ENCODE results near the gene FOXP1.

The FOXP1 gene

DNA sequence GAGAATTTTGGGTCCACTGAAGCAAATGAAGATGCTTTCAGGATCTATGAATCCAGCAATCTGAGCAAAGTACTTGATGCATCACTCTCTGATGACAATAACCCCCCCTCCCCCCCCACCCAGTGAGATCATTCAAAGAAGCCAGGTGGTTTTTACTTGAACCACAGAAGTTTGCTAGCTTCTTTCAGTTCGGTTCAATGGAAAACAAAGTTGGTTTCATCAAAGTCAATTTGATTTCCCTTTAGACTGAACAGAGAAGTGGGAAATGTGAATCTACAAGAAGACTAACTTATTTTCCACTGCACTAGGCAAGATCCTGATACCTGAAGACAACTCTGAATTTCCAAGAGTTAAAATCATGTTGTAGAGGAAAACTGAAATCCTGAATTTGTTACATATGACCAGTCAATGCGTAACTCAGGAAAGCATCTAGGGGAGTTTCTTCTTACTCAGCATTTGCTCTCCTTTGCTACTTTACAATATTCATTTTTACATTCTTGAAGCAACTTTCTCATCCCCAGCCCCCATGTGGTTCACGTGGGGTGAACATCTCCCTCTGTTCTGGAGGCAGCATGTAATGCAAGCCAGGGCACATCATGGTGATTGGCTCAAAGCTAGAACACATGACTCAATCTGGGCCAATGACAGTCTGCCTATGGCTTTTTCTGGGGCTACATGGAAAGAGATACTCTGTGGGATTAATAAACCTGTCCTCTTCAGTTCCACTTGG is 572.6 kb downstream of the FOXP1 start:
- DNase-seq, result no peak

DNA sequence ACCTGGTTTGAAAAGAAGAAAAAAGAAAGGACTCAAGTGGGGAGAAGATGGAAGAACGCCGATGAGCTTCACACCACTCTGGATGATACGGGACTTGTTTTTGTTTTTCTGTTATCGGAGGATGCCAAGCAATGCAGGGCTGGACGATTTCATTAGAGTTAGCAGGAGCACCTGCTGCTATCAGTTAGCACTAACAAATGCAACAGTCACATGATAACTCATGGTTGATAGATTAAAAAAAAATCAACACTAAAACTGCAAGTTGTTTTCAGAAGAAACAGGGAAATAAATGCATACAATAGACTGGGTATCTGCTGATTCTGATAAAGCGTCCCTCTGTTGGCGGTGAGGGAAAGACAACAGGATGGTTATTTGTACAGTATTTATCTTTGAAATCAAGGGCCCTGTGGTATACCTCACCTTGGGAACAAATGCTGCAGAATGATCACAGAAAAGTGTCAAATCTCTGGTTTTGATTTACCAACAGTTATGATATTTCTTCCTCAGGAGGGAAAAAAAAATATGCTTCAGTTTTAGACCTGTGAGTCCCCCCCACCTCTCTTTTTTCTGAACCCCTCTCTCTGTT is 575.1 kb downstream of the FOXP1 start:
- DNase-seq, result no peak

DNA sequence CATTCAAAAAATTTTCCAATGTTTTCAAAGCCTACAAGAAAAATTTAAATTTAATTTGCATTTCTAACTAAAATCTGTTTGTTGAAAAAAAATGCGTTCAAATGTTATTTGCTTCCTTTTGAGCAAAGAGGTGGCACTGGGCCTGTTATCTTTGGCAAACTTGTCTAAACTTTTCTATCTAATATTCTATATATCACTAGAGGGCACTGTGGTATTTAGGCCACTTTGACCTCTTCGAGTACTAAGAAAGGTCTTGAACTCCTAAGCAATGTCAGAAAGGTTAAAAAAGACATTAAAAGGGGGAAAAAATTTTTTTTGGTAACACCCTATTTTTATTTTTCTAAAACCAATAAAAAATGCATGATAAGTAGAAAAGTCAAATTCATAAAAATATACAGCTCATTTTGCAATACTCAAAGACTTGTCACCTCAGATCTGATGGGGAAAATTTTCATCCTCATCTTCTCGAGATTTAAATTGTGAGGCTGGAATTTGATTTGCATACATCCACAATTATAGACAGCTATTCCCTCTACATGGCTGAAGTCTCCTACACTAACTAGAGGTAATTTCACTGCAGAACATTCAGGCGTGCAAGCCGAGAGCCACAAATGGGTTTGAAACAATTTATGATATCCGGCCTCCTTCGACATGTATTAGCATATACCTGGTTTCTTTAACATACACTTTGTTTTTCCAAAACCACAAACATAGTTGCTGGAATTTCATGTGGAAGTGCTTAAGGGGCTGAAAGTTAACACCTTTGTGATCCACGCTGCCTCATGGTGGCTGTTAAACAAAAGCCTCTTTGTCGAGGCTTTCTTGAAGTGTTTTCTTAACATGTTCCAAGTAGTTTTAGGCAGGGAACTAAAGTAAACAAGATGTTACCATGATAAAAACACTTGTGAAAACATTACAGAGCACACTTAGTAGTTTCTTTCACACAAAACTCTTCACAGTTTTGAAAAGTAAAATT is 576.4 kb downstream of the FOXP1 start:
- DNase-seq, result no peak

DNA sequence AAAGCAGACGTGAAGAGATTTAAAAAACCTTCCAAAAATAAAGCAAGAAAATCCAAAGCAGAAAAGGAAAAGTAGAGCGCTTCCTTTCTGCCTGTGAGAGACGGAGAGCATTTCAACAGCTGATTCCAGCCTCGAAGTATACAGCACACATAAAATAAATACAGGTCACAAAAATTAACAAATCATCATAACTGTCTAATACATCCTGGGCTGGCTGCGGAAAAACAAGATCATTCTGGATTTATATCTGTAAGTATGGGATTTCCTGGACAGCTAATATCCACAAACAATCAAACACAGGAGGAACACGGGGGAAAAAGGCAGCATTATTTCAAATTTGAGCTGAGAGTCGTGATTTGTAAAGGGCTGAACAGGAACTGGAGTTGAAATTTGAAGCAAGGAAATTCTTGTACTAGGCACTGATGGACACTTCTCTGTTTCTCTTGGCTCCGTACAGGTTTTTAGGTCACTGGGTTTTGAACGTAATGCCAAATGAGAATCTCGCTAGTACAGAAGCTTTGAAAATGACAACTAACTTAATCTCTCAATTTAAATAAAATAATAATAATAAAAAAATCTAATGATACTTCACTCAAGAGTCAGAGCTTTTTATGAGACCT is 577.7 kb downstream of the FOXP1 start:
- no peak for DNase-seq

DNA sequence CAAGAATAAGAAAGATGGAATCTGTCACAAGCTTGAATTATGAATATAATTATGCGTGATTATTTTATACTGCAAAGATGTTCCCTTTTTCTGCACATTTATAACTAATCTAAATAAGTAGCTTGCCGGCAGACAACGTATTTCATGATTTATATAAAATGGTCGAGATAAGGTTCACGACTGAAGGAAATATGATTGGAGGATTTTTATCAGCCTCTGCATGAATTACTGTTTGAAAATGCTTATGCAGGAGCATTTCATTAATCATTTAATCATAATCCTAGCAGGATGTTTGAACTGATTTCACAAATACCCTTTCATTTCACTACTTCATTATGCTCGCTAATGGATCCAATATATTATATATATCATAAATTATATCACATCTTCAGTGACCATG is 580.0 kb downstream of the FOXP1 start:
- no peak for DNase-seq

DNA sequence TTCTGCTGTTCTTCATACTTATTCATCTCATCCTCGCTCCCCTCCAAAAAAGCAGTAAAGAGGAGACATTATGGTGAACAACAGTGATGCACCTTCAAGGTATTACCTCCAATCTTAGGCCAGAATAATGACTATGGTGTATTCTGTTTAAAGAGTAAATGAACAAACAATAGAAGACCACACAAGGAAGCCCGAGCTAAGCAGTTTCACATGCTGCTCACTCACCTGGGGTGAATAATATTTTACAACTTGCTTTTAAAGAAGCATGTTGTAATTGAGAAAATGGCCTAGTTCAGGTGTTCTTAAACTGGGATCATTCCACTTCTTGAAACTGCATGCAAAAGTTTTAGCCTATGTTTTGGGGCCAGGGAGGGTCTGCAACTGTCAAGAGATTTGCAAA is 581.2 kb downstream of the FOXP1 start:
- no peak for DNase-seq

DNA sequence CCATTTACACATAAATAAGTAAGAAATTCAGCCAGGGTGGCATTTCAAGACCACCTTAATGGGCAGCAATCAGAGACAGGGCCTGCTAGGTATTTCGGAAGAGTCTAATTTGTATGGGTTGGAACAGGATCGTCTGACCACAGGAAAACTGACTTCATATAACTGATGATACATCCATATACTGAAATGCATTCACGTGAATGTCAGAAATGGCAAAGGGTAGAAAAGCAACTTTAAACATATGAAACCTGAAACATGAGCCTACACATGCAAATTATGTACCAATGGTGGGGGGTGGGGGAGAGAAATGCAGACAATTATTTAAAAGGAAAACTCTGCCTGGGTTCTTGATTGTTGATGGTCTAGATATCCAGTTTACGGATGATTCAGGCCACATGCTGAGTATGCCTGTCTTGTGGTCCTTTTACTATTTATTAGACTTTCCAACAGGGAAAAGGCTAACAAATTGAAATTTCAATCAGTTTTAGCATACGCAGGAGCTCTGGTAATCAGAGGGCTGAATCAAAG is 582.2 kb downstream of the FOXP1 start:
- no peak for DNase-seq

DNA sequence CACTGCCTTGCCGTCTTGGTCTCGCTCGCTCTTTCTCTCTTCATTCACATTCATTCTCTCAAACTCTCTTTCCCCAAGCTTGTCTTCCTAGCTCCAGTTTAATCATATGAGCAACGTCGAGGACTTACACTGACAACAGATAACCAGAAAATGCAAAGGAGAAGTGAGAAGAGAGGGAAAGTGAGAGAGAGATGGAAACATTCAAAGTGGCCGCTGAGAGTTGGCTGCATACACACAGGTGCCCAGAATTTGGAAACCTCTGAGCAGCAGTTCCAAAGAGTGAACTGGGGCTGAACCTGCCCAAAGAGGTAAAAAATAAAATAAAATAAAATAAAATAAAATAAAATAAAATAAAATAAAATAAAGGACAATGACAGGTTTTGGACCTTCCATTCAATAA is 583.0 kb downstream of the FOXP1 start:
- DNase-seq, result no peak

DNA sequence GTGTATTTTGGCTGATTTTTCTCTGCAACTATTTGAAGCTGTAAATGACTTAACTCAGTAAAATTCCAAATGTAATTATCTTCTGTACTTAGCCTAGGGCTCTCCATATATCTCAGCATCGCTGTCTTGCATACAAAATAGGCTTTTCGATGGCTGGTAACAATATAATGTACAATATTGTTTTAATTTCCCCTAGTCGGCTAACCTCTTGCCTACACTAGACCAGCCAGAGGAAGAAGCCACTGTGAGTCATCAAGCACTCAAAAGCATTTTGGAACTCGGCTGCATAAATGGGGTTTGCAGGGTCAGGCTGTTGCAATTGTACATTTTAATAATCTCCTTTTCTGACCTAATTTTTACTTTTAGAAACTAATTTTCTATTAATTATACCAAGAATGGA is 583.8 kb downstream of the FOXP1 start:
- no peak for DNase-seq

DNA sequence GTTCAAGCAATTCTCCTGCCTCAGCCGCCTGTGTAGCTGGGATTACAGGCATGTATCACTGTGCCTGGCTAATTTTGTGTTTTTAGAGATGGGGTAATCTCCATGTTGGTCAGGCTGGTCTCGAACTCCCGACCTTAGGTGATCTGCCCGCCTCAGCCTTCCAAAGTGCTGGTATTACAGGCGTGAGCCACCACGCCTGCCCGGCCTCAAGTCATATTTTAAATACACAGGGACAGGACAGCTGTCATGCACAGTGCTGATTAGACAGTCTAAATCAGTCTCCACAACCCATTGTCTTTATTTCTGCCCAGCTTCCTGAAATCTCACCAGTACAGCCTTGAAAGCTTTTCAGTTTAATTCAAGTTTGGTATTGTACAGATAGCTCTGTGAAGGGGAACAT is 587.4 kb downstream of the FOXP1 start:
- no peak for DNase-seq

DNA sequence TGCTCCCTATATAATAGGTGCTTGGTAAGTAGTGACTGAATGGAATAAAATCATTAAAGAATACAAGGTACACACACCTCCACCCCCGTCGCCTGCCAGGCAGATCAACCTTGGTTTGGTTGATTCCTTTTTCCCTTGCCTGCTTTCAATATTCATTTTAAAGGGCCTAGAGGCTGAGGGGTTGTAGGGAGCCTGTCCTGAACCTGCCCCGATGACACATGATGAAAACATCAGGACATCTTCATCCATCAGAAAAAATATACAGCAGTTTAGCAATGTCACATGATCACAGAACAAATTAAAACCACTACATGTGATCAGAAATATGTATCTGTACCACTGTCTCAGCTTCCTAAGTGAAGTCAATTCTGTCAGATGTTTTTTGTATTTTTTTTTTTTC is 588.9 kb downstream of the FOXP1 start:
- DNase-seq, result no peak

DNA sequence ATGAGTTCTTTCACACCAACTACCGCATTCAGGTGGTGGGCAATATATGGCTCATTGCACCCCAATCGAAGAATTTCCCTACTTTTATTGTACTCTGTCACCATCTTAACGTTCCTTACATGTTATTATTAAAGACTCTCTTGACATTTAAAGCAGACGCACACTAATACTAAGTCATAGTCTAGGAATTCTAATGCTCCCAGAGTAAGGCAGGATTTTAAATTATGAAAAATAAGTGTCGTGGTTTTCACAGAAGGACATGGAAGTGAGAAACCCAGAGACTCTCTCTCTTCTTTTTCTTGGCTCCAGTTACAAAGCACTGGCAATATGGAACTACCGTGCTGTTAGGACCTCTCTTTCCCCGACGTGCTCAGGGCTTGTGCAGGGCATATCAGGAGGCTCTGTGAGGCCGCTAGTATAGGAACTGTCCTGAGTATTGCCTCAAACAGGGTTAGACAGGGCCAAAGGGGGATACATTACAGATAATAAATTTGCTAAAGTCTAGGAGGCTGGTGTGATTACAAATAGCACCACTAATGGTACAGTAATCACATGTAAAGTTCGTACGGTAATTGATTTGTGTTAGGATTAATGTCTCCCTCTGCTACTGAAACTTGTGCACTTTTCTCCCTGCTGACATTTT is 590.8 kb downstream of the FOXP1 start:
- DNase-seq, result no peak

DNA sequence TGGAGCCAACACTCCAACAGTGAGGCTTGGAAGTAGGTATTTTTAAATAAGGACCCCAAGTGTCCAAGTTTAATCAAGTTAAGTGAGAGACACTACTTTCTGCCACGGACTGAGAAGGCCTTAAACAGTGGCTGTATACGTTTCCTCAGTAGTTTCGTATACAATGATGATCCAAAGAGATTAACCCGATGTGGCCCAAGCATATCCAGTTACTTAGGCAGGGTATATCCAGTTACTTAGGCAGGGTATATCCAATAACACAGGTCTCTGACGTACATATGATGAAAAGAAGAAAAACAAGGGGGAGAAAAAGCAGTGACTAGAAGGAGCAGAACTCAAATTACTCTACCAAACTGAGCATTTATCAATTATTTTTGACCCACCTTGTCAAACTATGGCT is 591.4 kb downstream of the FOXP1 start:
- no peak for DNase-seq

DNA sequence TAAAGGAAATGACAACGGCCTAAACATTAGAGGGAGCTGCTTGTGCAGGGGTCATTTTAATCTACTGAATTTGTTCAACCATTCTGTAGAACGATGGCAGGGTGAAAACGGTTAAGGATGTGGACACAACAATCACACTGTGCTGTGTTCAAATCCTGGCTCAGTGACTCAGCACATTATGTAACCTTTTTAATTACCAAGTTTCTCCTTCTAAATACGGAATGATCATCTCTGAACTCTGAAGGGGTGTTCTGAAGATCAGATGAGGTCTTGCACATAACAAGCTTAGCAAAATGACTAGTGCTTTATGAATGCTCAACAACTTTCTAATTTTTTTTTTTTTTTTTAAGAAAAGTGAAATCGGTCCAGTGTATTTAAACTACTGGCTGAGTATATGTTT is 592.8 kb downstream of the FOXP1 start:
- DNase-seq, result no peak

DNA sequence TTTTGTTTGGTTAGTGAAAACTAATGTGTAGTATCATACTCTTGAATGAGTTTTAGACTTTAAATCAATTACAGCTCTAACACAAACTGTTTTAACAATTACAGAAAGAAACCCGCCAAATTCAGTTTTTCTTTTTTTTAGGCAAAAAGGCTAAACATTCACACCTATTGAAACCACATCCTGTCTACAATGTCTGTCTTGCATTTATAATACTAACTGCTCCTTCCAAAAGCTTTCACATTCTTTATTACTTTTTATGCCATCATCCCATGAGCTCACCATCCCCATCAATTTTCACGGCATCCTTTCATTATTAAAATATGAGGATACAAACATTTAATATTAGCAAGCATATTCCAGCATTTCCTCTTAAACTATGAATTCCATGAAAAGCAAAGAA is 593.3 kb downstream of the FOXP1 start:
- DNase-seq, result no peak

DNA sequence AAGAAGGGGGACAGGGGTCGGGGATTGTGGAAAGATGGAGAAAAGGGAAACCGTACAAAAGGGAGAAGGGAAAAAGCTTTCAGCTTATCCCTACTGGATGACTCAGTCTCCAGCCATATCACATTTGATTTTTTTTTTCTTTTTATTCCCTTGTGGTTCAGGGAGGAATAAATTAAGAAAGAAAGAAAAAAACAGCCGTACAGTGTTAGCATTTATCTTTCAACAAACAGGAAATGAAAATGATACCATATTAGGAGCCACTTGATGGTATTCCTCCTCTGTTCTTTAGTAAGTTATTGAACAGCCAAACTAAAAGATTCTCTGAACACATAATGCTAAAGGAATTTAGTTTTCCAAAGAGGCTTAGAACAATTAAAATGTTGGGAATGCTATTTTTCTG is 594.4 kb downstream of the FOXP1 start:
- no peak for DNase-seq

DNA sequence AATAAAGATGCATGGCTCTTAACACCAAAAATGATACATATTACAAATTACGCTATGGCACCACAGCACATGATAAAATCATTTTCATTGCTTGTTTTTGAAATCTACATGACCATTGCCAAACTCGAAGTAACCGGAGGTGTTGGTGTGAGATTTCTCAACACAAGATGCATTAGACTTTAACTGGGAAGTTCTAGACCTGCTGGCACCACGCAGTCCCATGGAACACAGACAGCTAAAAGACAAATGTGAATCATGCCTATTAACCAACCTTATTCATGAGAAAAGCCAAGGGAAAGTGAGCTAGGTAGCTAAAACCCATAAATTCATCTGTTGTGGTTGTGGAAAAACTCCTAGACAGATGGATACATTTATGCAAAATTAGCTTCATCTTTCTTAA is 595.4 kb downstream of the FOXP1 start:
- no peak for DNase-seq

DNA sequence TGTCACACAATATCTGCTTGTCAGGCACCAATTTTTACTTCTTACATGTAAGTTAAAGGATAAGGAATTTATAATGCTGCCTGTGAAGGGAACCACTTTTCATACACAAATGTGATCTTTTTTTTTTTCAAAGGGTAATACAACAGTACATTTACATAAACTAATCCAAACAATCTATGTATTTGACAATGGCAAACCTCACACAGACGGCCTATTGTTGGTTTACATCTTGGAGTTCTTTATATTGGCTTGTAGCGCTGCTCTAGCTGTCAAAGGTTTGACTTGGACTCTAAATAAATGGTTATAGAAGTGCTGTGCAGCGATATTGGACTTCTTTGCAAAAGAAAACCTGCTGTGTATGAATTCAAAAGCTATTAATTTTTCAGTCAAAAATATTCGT is 598.0 kb downstream of the FOXP1 start:
- DNase-seq, result no peak

DNA sequence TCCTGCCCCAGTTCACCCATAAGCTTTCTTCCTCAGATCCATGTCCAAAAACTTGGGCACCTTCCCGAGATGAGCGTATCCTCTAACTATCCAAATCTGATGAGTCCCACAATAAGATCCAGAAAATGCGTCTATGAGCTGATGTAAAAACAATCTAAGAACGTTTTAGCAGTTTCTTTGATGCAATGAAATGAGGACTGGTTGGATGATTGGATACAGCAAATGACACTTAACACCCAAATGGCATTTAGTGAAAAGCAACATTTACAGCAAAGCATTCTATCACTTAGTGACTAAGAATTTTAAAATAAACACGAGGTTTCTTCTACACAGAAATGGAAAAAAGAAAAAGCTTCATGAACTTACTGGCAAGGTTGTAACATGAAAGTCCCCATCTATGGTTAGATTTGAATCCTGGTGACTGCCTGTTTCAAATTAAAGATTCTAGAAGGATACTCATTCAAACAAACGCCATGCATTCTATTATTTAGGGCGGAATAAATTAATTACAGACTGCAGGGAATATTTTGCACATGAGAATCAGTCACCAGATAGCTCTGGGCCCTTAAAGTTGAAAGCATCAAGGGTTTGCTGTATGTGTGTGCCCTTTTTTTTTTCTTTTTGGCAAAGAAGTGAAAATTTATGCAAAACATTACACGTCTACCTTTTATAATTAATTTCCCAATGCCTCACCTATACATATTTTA is 598.6 kb downstream of the FOXP1 start:
- DNase-seq, result no peak

DNA sequence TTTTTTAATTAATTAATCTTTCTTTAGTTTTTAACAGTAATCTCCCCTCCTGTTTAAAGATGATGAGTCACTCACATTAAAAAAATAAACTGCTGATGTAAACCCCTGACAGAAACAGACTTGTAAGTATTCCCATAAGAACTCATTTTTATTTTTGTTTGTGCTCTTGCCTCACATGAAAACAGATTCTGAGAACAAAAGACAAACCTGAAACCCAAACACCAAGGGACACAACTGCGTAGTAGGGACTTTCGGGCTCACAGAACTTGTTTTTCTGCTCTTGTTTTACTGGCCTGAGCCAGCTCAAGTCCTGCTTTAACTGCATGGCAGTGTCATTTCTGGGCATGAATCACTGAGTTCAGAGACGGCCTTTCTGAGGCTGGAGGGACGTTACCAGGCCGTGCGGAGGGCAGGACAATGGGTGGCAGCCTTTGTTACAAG is 600.8 kb downstream of the FOXP1 start:
- peak; percentile 45 for DNase-seq

DNA sequence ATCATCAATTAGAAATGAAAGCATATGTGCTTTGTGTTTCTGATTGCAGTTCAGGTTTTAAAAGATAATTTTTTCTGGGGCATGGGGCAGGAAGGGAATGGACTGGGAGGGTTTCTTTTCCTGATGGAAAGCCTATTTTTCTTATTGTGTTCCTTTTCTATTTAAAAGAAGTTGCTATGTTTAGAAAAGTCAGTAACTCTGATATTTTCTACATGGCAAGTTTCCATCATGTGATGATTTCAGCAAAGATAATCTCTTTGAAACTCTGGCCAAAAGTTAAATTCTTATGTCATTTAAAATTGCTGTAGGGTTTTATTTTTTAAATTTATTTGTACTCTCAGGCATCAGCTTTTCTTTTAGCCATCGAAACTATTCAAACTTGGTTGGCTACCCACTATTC is 601.2 kb downstream of the FOXP1 start:
- DNase-seq, result no peak
